GM19193 (cell line): Measurements from ENCODE around the gene ATXN2.
A peak's percentile ranks its signal among the peaks of the same experiment; 100 is the strongest.

Source experiments
- POLR2A ChIP-seq: IDR thresholded peaks from 4 replicates; pipeline ENCODE4 v1.6.1; 2011; ENCODE audit not compliant: insufficient read depth, insufficient read length; ENCODE audit errors: extremely low read depth

The ATXN2 gene

DNA sequence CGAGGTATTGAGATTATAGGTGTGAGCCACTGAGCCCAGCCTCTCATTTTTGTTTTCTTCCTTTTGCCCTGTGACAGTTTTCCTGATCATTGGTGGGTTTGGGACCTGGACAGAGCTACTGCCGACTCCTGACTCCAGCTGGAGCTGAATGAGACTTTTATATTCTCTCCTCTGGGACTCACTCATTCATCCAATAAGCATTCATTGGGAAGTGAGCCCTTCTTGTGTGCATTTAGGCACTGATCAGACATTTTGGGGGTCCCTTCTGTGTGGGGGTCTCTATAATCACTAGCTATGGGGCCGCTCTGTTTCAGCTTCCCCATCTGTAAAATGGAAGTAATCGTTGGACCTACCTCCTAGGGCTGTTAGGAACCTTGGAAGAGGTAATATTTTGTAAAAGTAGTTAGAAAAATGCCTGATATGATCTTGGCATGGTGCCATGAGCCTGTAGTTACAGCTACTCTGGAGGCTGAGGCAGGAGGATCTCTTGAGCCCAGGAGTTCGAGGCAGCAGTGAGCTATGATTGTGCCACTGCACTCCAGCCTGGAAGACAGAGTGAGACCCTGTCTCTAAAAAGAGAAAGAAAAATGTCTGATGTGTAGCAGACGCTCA lies 186.2 kb downstream of the ATXN2 start:
- TF ChIP-seq POLR2A = no peak

DNA sequence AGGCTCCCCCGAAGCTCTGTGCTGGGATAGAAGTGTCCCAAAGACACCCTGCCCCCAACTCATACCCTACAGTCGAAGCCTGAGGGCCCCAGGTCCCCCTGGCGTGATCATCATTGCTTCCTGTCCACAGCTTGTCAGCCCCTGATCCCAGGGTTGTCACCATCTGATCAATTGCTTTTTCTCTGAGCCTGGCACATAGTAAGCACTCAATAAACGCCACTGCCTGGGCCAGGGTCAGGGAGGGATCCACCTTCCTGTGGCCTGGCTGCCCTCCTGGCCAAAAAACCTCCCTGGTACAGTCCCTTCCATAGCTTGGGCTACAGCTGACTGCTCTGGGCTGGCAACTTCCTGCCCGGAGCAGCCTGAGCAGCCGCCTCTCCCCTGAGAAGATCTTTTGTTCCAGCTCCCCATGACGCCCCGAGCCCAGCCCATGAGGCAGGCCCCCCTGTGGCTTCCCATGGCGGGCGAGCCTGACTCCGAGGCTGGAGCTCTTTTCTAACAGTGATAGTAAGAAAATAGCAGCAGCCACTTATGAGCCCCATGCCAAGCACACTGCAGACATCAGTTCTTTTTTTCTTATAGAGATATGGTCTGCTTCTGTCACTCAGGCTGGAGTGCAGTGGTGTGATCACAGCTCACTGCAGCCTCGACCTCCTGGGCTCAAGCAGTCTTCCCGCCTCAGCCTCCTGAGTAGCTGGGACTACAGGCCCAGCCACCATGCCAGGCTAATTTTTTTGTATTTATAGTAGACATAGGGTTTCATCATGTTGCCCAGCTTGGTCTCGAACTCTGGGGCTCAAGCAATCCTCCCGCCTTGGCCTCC lies 186.9 kb downstream of the ATXN2 start:
- no peak for TF ChIP-seq POLR2A

GRCh38 chr12:111411185-111411764 lies 187.8 kb downstream of the ATXN2 start:
- no peak for TF ChIP-seq POLR2A

- TF ChIP-seq POLR2A = no peak
These were observed 188.5 kb downstream of the ATXN2 start for GRCh38 chr12:111410431-111411184.

- TF ChIP-seq POLR2A = no peak
These were observed 189.2 kb downstream of the ATXN2 start for GRCh38 chr12:111409780-111410430.

GRCh38 chr12:111409403-111409779 lies 189.7 kb downstream of the ATXN2 start:
- TF ChIP-seq POLR2A = peak; percentile 3

- no peak for TF ChIP-seq POLR2A
These were observed 190.3 kb downstream of the ATXN2 start for GRCh38 chr12:111408686-111409402.

GRCh38 chr12:111408116-111408440 lies 191.0 kb downstream of the ATXN2 start:
- no peak for TF ChIP-seq POLR2A

DNA sequence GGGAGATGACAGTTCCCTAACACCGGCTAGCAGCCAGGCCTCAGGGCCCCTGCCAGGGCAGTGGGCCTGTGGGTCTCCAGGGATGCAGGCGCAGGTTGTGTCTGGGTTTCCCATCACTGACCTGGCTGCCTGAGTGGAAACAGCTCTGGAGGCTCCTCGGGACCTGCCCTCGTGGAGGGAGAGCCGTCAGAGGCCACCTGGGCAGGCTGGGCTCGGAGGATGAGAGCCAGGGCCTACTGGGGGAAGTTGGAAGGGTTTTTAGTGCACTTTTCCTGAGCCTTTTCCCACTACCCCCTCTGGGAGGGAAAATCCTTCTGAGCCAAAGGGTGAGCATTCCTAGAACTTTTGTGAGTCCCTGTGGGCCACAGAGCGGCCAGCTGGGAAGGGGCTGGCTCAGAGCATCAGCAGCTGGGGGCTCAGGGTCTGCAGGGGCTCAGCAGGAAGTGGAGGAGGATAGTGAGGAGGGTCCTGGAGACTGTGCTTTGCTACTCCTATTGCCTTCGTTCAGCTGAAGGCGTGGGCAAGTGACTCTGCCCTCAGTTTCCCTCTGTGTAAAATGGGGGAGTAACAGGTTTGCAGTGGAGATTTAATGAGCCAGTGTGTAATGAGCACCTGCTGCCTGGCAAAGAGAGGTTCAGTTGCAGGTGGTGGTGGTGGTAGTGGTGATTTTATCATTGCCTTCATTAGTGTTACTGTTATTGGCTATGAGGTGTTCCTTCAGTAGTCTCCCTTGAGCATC lies 191.6 kb downstream of the ATXN2 start:
- no peak for TF ChIP-seq POLR2A

DNA sequence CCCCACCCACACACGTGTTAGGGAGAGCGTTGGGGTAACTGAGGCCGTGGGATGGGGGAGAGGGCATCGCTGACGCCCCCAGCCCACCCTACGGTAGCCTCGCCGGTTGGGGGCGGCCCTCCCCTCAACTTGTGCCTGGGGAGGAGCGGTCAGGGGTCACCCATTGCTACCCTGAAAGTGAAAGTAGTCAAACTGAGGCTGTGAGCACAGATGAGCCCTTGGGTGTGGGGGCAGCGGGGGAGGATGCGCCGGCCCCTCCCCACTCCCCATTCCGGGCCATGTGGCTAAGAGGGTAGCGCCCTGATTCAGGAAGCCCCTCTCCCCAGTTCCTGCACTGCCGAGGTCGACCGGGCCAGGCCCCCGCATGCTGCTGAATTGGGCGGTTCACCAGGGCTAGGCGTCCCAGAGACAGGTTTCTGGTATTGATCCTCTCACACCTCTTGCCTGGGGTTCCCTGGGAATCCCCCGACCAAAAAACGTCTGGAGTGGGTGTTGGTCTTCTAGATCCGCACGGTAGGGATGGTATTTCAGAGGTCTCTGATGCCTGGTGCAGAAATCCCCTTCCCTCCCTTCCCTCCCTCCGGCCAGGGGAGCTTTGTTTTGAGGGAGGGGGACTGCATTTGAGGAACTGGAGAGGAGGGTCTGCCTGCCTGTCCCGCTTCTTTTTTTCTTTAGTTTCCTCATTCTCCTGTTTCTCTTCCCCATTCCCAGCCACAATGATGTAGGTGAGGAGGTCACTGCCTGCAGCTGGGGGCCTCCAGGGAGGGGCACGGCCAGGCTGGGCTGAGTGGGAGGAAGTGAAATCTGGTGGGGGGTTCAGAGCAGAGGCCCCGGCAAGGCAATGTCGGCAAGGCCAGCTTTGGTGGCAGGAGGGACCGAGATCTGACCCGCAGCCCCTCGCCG lies 192.4 kb downstream of the ATXN2 start:
- TF ChIP-seq POLR2A = no peak

- peak; percentile 77 for TF ChIP-seq POLR2A
These were observed 193.1 kb downstream of the ATXN2 start, which contains the start of gene SH2B3 for GRCh38 chr12:111405859-111406473. Gene SH2B3 (plus strand): TSS chr12:111405923. CDS start chr12:111418146, 12,223 bp downstream.
